ENCODE data around the gene SOX6. TPM values are rescaled to one million over a fixed set of nuclear protein-coding genes. Genes with fewer than 3 reads are reported as not detected.

The SOX6 gene
- total and polyA plus RNA-seq, 2 experiments from 2014 or later: 0.03 to 0.66 TPM

DNA sequence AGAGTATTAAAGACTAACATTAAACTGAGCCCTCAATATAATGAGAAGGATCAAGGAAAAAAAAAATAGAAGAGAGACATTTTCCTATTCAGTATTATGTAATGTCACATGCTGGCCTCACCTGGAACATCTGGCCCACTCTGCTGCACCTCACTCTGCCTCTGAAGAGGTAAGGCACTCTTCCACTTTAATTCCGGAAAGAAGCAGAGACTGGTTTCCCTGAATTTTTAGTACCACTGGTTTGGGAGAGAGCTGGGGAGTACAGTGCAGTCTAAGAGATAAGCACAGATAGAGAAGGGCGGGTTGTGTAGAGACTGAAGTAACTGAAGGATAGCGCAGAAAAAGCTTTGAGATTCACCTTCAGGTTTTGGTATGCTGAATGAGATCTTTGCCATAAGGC lies 178.7 kb downstream of the SOX6 start:
- Histone ChIP-seq H3K9me2 (ENCODE audit: insufficient read depth) (no peaks in the 10 kb centered on the region), H2AFZ (peak overlapping the region; percentile 45; the same call in 1 of the 2 replicates), H3K27ac (ENCODE audit: low read depth) (no peak overlapping the region), H3K4me1 (ENCODE audit: insufficient read depth) (peaks cover 54% of the 10 kb centered on the region), H3K36me3 (ENCODE audit: insufficient read depth) (no peaks in the 10 kb centered on the region), H3K4me3 (no peak overlapping the region), H4K20me1 (replicated peaks; ENCODE audit: insufficient read depth) (no peaks in the 10 kb centered on the region), H3K79me2 (replicated peaks; ENCODE audit: insufficient read depth) (no peaks in the 10 kb centered on the region), H3F3A (replicated peaks; ENCODE audit: low read depth) (no peaks in the 10 kb centered on the region), H3K27me3 (ENCODE audit: insufficient read depth) (no peaks in the 10 kb centered on the region), H3K4me2 (peak overlapping the region; percentile 46; the same call in 1 of the 2 replicates)
- Mint-ChIP-seq H3K27me3 (ENCODE audit: insufficient read depth, low read depth, poor library complexity) (peaks cover 2% of the 10 kb centered on the region), H3K36me3 (ENCODE audit: low read depth) (no peaks in the 10 kb centered on the region), H3K27ac (no peak overlapping the region), H3K4me1 (peaks cover 53% of the 10 kb centered on the region), H3K4me3 (no peak overlapping the region), H3K9me3 (no peaks in the 10 kb centered on the region)
- peak; percentile 52; the same call in 2 of the 3 replicates for ATAC-seq
- peak; percentile 20 for DNase-seq (ENCODE audit: low spot score)
- TF ChIP-seq, protein P1, sequence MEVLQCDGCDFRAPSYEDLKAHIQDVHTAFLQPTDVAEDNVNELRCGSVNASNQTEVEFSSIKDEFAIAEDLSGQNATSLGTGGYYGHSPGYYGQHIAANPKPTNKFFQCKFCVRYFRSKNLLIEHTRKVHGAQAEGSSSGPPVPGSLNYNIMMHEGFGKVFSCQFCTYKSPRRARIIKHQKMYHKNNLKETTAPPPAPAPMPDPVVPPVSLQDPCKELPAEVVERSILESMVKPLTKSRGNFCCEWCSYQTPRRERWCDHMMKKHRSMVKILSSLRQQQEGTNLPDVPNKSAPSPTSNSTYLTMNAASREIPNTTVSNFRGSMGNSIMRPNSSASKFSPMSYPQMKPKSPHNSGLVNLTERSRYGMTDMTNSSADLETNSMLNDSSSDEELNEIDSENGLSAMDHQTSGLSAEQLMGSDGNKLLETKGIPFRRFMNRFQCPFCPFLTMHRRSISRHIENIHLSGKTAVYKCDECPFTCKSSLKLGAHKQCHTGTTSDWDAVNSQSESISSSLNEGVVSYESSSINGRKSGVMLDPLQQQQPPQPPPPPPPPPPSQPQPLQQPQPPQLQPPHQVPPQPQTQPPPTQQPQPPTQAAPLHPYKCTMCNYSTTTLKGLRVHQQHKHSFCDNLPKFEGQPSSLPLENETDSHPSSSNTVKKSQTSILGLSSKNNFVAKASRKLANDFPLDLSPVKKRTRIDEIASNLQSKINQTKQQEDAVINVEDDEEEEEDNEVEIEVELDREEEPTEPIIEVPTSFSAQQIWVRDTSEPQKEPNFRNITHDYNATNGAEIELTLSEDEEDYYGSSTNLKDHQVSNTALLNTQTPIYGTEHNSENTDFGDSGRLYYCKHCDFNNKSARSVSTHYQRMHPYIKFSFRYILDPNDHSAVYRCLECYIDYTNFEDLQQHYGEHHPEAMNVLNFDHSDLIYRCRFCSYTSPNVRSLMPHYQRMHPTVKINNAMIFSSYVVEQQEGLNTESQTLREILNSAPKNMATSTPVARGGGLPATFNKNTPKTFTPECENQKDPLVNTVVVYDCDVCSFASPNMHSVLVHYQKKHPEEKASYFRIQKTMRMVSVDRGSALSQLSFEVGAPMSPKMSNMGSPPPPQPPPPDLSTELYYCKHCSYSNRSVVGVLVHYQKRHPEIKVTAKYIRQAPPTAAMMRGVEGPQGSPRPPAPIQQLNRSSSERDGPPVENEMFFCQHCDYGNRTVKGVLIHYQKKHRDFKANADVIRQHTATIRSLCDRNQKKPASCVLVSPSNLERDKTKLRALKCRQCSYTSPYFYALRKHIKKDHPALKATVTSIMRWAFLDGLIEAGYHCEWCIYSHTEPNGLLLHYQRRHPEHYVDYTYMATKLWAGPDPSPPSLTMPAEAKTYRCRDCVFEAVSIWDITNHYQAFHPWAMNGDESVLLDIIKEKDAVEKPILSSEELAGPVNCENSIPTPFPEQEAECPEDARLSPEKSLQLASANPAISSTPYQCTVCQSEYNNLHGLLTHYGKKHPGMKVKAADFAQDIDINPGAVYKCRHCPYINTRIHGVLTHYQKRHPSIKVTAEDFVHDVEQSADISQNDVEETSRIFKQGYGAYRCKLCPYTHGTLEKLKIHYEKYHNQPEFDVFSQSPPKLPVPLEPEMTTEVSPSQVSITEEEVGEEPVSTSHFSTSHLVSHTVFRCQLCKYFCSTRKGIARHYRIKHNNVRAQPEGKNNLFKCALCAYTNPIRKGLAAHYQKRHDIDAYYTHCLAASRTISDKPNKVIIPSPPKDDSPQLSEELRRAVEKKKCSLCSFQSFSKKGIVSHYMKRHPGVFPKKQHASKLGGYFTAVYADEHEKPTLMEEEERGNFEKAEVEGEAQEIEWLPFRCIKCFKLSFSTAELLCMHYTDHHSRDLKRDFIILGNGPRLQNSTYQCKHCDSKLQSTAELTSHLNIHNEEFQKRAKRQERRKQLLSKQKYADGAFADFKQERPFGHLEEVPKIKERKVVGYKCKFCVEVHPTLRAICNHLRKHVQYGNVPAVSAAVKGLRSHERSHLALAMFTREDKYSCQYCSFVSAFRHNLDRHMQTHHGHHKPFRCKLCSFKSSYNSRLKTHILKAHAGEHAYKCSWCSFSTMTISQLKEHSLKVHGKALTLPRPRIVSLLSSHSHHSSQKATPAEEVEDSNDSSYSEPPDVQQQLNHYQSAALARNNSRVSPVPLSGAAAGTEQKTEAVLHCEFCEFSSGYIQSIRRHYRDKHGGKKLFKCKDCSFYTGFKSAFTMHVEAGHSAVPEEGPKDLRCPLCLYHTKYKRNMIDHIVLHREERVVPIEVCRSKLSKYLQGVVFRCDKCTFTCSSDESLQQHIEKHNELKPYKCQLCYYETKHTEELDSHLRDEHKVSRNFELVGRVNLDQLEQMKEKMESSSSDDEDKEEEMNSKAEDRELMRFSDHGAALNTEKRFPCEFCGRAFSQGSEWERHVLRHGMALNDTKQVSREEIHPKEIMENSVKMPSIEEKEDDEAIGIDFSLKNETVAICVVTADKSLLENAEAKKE (CRISPR knock-in tag; IDR thresholded peaks at IDR 0.05): no peak
- TF ChIP-seq ZNF331 (CRISPR knock-in tag; IDR thresholded peaks at IDR 0.05; ENCODE audit: low read depth): no peak
- TF ChIP-seq, protein P2, sequence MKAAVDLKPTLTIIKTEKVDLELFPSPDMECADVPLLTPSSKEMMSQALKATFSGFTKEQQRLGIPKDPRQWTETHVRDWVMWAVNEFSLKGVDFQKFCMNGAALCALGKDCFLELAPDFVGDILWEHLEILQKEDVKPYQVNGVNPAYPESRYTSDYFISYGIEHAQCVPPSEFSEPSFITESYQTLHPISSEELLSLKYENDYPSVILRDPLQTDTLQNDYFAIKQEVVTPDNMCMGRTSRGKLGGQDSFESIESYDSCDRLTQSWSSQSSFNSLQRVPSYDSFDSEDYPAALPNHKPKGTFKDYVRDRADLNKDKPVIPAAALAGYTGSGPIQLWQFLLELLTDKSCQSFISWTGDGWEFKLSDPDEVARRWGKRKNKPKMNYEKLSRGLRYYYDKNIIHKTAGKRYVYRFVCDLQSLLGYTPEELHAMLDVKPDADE (IDR thresholded peaks at IDR 0.05): no peak
- no peak for TF ChIP-seq JUNB (IDR thresholded peaks at IDR 0.05; ENCODE audit: unreplicated experiment)
- no peak for TF ChIP-seq ZNF114 (CRISPR knock-in tag; IDR thresholded peaks at IDR 0.05)

DNA sequence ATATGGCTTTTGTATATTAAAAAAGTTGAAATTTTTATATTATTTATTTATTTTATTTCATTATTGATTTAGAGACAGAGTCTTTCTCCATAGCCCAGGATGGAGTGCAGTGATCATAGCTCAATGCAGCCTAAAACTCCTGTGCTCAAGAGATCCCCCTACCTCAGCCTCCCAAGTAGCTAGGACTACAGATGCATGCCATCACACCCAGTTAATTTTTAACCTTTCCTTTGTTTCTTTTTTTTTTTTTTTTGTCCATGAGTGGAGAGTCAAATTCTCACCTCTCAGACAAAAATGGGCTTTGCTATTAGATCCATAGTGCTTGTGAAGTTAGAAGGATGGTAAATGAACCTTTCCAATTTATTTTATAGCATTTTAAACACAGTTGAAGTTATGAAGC lies 182.5 kb downstream of the SOX6 start:
- no peak for TF ChIP-seq JUNB (IDR thresholded peaks at IDR 0.05; ENCODE audit: unreplicated experiment)
- TF ChIP-seq CREB1 (CRISPR knock-in tag; IDR thresholded peaks at IDR 0.05; ENCODE audit: low read depth): no peak
- no peaks in the 10 kb centered on the region for H3K9me2 ChIP-seq (ENCODE audit: insufficient read depth)
- no peaks in the 10 kb centered on the region for H4K20me1 ChIP-seq (replicated peaks; ENCODE audit: insufficient read depth)
- H3K36me3 ChIP-seq (ENCODE audit: insufficient read depth): no peaks in the 10 kb centered on the region
- no peak overlapping the region for H3K4me3 ChIP-seq
- no peak overlapping the region for H3K27ac ChIP-seq (ENCODE audit: low read depth)
- no peaks in the 10 kb centered on the region for H3K27me3 ChIP-seq (ENCODE audit: insufficient read depth)
- Mint-ChIP-seq H3K9me3 (no peaks in the 10 kb centered on the region), H3K27me3 (ENCODE audit: insufficient read depth, low read depth, poor library complexity) (peaks cover 2% of the 10 kb centered on the region), H3K27ac (no peak overlapping the region; the same call in 1 of the 2 replicates), H3K36me3 (ENCODE audit: low read depth) (no peaks in the 10 kb centered on the region), H3K4me1 (peaks cover 49% of the 10 kb centered on the region), H3K4me3 (no peak overlapping the region)
- H3K4me2 ChIP-seq: no peak overlapping the region
- H3K4me1 ChIP-seq (ENCODE audit: insufficient read depth): peaks cover 54% of the 10 kb centered on the region
- DNase-seq (ENCODE audit: low spot score): no peak
- H3F3A ChIP-seq (replicated peaks; ENCODE audit: low read depth): no peaks in the 10 kb centered on the region
- ATAC-seq: no peak
- no peak overlapping the region for H2AFZ ChIP-seq
- H3K79me2 ChIP-seq (replicated peaks; ENCODE audit: insufficient read depth): no peaks in the 10 kb centered on the region

Measured in GM23338 (cell line).